Measurements from ENCODE around the gene JAKMIP1.

Gene JAKMIP1

DNA sequence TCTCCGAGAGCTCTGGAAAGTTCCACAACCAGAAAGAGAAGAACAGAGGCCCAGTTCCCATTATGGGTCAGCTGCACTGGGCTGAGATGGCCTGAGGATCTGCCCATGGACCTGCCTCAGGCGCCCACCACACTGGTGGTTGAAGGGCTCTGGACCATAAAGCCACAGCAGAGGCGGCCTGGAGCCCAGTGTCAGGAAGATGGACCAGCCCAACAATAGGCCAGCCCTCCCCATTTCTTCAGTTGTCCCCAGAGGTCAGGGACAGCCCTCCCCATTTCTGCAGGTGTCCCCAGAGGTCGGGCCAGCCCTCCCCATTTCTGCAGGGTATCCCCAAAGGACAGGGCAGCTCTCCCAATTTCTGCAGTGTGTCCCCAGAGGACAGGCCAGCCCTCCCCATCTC is 144.9 kb downstream of the JAKMIP1 start:
- no peak for DNase-seq

DNA sequence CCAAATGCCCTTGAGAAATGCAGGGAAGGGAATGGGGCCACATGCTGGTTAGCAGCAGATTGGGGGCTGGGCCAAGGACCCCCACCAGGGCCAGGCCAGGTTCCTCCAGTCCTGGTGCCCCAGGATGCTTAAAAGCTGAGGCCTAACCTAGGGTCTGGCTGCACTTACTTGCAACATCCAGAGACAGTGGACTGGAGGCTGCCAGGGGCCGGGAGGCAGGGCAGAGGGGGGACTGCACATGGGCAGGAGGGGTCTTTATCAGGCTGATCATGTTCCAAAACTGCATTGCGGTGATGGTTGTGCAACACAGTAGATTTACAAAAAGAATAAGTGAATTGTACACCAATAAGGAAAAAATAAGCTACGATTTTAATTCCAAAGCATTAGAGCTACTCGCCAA is 145.3 kb downstream of the JAKMIP1 start:
- no peak for DNase-seq

DNA sequence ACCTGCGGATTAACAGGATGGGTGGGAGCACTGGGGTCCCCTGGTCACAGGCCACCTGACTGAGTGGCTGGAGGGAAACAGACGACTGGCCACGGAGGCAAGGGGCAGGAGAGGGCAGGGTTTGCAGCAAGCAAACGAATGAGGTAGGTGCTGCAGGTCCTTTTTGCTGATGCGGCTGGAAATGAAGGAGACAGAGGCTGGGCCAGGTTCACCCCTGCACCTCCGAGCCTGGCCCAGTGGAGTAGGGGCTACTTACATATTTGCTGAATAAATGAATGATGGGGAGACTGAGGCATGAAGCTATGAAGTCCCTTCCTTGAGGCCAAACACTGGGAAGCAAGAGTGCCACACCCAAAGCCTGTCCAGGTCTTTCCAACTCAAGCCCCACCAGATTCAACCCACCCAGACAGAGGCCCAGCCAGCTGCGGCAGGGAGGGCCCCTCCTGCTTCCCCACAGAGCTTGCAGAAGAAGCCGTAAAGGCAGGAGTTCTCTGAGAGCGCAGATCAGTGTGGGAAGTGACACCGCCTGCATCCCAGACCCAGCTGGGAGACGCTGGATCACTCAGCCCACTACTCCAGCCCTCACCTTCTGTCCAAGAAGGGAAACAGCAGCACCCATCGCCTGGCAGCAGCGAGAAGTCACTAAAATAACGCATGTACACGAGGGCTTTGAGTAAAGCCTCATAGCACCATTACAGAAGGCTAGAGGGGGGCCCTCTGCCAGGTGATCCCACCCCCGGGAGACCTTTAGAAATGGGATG is 146.0 kb downstream of the JAKMIP1 start:
- DNase-seq, result no peak

DNA sequence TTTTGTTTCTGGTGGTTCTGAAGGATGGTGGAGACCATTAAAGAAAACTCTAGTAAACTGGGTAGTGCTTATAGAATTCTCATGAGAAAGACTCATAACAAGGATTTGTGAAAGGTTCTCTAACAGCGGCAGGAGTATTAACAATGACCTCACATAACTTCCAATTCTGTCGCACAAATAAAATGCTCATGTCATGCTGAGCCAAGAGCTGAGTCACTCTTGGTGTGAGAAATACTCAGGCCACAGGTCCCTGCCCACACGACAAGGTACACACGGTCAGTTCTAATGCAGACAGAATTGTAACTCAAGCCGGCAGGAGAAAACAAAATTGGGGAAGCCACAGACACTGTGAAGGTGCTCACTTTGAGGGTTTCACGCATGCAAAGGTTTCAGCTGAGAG is 147.7 kb downstream of the JAKMIP1 start:
- DNase-seq, result no peak

DNA sequence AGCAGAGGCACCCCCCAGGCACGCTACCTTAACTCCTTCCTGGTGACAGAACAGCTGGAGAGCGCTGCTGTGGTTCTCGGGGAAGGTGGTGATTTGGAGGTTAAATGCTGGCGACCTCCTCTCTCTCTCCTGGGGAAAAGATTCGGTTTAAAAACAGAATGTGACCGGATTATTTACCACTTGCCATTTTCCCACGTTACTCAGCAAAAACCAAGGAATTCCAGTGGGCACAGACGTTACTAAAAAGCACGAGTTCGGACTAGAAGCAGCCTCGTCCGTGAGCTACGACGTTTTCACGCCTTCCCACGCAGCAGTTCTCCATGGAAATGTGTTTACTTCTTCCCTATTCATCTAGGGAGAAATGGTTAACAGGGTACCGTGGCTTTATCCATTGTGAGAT is 149.8 kb downstream of the JAKMIP1 start:
- no peak for DNase-seq

DNA sequence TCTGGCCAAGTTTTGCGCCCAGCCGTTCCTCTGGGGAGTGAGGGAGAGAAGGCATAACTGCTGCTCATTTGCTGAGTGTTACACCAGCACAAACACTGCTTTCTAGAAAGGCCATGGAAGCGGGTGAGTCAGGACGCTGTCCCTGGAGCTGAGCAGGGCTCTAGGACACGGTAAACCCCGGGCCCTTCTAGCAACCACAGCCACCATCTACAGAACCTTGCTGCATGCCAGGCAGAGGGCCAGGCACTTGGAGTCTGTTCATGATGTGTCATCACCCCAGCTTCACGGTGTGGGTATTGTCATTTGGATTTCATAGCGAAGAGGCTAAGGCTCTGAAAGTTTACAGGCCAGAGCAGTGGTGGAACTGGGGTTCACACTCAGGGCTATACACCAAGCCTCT is 150.4 kb downstream of the JAKMIP1 start:
- DNase-seq, result no peak

DNA sequence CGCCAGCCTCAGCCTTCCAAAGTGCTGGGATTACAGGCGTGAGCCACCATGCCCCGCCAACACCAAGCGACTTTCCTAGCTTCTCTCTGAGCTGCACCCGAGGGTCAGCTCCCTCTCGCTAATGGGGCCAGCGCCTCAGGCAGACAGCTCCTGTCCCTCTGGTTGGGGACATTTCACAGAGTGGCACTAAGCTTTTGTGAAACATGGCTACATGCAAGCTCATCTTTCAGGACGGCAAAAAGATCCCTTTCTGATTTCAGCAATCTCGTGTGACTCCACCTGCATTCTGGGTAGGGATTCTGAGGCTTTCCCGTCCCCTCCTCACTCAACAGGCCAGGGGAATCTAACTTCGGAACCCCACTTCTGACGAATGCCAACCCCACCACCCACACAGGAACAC is 151.1 kb downstream of the JAKMIP1 start:
- no peak for DNase-seq

DNA sequence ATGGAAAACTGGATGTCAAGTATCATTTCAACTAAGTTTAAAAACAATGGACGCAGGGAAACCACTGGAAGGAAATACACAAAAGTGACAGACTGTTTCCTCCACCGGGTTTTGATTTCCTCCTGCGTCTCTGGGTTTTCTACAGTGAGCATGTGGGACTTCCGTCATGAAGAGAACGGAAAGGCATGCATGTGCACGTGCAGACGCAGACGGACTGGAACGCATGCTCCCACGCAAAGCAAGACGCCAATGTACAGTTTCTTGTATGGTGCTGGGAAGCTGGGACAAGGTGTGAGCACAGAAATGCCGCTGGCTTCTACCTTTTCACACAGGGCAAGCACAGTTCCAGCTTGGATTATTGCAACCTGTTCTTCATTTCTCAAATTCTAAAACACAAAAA is 151.8 kb downstream of the JAKMIP1 start:
- no peak for DNase-seq

DNA sequence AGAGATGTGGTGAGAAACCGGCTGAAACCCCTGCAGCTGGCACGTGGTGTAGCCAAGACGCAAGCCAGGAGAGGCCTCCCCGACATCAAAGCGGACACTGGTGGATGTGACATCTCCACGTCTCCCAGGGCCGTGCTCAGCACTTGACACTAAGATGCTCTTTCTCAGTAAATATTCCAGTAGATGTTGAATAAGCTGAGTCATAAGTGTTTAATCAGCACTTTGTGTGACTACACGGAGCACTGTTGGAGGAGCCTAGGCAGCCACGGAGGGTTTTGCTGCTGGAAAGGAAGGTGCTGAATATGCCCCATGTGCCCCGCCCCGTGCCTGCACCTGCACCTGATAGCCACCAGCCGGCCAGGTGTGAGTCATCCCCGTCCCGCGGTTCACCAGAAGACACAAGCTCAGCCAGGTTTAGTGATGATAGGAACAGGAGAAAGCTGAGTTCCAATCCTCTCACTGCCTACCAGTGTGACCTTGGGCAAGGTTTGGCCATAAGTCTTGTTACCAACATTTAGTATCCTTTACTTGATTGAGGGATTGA is 153.1 kb downstream of the JAKMIP1 start:
- no peak for DNase-seq

DNA sequence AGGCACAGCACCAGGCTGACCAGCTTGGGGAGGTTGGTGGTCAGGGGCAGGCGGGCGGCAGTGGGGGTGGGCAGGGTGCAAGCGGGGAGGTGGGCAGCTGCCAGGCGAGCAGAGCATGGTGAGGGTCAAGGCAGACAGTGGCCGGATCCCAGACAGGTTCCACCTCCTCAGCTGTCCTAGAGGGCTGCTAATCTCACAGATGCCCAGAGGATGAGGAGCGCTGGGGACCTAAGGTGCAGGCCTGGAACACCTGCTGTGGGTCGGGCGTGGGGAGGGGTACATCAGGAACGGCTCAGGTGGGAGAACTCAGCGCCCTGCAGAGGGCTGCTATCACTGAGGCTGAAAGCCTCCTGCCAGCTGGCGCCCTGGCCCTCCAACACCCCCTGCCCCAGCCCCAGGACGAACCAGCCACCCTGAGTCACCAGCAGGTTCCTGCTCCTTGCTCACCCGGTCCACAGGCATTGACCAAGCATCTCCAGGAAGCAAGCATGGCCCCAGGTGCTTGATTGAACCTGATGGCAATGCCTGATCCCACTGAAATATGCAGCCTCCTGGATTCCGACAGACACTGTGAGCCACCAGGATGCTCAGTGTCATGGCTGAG is 153.7 kb downstream of the JAKMIP1 start:
- DNase-seq, result no peak

DNA sequence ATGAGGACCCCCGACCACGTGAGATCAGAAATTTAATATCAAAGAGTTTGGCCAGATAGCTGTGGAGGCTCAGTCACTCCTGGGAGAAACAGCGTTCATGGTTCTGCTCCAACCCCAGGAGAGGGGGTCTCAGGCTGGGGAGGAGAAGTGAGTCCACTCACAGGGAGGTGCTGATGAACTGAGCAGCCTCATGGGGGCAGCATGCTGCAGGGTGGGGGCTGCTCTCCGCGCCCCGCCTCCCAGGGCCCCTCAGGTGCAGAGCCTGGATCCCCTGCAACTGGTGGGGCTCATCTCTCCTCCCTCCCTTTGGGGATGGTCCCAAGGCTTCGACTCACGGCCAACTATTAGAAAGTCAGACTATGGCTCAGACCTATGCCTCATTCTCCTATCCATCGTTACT is 155.5 kb downstream of the JAKMIP1 start:
- DNase-seq, result no peak

DNA sequence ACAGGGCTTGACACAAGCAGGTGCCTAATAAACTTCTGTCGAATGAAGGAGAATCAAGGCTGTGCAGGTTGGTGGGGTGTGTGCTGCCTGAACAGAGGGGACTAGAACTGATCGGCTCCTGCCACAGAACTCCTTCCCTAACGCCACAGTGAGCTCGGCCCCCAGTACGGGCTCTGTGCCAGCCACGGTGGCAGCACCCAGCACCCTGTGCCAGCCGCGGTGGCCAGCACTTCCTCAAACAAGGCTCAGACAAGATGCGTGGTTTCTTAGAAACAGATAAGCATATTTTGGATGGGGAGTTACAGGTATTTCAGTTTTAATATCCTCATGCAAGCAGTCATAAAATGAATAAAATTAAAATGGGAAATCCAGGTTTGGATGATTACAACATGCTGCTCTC is 156.1 kb downstream of the JAKMIP1 start:
- DNase-seq, result no peak

DNA sequence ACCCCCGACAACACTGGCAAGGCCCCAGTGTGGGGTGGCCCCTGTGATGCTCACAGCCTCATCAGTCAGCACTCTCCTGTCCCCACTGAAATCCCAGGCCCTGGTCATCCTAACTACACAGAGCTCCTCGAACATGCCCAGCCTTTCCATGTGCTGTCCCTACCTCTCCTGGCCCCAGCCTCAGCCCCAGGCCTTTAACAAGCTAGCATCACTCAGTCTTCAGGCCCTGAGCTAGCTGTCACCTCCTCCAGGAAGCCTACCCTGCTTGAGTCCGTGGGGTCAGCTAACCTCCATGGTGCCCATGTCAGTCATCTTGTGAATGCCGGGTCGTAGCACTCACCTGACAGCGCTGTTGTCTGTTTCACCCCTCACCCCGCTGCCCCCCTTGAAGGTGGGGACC is 156.5 kb downstream of the JAKMIP1 start:
- DNase-seq, result no peak

DNA sequence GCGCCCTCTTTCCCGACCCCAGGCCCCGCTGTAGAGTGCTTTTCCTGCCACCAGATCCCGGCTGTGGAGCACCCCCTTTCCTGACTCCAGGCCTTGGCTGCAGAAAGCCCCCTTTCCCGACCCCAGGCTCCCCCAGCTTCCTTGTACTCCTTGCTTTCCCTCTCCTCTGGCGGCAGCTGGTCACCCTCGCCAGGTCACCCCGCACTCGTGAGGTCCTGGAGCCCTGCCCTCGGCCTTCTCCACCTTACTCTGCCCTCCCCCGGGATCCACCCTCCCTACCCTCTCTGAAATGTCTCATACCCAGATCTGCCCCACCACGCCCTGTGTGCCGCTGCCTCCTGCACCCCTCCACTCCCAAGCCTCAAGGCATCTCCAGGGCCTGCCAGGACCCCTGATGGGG is 157.2 kb downstream of the JAKMIP1 start:
- no peak for DNase-seq

DNA sequence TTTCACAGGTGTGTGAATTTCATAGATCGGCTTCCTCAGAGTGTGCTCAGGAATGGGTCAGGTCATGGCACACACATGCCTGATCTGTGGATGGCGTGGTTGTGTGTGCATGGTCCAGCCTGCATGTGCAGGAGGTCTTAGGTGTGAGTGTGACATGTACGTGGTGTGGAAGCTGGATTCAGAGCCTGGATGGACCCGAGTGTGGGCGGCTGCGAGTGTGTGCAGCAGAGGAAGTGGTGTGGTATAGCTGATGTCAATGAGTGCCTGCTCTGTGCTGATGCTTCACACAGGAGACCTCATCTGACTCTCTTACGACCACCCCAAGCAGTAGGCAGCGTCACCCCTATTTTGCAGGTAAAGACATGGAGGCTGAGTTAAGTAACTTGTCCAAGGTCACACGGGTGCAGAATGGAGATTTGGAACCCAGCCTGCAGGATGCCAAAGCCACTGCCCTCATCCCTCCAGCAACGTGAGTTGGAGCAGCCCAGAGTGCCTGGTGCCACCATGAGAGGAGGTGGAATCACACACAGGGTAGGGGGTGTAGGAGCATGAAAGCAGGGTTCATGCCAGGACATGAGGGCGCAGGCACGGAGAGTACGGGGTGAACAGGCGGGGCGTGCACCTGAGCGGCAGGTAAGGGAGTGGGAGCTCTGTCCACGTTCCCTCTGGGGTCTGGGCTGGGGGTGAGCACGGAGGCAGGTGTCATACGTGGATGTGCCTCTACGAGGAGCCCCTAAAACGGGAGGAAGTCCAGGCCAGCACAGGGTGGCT is 157.9 kb downstream of the JAKMIP1 start:
- no peak for DNase-seq

DNA sequence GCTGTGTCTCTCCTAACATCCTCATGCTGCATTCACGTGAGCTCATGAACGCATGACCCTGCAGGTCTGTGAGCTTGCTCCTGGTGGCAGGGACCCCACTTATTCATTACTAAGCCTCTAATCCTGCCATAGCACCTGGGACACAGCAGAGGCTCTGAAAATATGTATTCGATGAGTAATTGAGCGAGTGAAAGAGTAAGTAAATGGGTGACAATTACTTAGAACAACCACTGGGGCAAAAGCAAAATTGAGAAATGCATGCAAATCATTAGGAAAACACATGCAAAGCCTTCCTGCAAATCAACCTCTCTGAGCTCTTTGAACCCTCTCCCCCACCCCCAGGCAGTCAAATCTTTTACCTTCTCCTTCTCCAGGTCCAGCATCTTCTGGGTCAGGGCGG is 158.5 kb downstream of the JAKMIP1 start:
- no peak for DNase-seq

DNA sequence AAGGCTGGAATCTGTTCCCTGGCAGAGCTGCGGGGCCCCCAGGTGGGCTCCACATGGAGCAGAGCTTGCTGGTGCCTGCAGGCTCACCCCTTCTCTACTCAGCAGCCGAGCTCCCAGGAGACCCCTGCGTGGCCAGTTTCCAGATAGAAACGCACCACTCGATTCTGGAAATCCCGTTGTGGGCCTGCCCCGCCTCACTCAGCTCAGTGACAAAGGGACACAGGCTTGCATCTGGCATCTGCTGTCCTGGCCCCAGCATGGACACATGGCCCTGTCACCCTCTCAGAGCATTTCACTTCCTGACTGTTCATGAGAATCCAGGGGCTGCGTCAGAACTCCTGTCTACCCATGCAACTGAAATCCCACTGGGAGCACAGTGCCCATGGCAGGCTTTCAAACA is 161.6 kb downstream of the JAKMIP1 start:
- DNase-seq, result no peak

DNA sequence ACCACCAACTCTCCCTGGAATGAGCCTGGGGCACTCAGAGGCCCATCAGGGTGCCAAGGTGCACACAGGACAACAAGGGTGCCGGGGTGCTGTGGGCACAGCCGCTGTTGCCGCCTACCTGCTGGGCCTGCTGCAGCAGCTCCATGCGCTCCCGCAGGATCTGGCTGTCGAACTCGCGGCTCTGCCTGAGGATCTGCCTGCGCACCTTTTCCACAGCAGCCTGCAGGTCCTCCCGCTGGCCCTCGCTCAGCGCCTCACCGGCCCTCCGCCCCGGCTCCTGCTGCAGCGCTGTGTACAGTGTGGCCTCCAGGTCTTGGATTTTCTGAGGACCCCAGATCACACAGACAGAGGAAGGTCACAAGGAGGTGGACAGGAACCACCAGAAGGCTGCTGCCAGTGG is 164.6 kb downstream of the JAKMIP1 start:
- no peak for DNase-seq

DNA sequence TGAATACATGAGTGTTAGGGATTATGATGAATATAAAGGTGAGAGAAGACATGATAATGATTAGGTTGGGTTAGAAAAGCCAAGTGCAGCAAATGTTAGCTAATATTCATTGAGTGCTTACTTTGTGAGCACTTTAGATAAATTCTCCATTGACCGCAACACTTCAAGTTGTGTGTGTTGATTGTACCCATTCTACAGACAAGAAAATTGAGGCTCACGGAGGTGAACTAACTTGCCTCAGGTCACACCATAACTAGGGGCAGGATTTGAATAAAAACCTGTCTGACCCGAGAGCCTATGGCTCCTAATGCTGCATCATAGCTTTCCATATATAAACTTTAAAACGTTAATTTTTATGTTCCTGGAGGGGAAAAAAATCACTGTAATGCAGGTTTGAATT is 167.0 kb downstream of the JAKMIP1 start:
- no peak for DNase-seq

DNA sequence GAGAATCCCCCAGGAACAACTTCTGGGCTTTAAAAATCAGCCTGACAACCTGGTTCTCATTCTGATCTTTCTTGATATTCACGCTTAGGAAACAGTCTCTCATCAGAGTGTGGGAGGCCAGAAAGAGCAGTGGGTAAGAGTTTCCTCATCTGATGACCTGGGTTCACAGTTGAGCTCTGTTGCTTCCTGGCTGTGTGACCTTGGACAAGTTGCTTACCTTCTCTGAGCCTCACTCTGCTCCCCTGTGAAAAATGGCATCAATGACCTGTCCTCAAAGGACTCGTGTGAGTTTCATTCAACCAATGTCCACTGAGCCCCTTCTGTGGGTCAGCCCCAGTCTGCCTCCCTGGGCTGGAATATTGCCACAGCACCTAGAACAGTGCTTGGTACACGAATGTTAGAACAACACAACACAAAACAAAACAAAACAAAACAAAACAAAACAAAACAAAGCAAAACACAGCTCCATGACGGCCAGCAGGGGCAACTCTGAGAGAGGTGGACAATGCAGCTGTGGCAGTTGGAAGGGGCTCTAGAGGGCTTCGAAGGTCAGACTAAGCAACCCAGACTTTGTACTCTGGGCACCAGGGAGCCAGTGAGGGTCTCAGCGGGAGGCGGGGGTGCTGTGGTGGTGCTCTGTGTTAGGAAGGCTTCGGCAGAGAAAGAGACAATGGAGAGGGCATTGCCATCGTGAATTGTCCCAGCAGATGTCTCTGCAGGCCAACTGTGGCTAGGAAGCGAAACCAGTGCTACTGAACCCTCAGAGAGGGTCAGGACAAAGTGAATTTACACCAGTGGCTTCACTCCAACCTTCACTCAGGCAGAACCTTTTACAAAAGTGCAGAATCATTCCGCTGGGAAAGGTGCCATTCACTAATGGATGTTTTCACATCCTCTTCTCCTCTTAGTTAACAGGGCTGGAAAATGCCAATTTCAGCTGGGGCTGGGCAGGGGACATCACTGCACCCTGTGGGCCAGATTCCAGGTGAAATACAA is 167.8 kb downstream of the JAKMIP1 start:
- no peak for DNase-seq

DNA sequence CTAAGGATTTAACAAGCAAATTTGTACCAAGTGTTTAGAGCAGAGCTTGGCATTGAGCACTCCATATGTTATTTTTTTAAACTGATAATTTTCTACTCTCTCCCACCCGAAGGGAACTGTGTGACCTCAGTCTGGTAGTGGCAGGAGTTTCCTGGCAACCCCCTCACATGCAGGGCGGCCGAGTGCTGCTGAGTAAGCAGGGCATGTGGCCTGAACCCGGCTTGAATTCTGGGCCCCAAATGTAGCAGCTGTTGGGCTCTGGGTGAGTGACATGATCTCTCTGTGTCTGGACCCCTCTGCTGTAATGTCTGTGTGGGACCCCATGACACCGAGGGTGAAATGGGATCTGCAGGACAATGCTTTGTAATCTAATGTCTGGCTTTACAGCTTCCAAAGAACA is 168.5 kb downstream of the JAKMIP1 start:
- no peak for DNase-seq

DNA sequence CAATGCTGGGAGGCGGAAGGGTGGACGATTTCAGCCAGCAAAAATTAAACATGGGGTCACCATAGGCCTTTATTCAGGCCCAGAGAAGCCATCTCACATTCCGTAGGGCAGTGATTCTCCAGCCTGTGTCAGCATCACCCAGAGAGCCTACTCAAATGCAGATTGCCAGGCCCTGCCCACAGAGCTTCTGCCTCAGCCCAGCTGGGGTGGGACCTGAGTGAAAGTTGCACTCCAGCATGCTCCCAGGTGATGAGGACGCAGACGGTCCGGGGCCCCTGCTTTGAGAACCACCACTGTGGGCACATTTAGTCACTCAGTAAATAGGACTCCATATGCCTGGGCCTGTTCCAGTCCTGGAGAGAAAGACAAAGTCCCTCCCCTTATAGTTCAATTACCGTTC is 169.7 kb downstream of the JAKMIP1 start:
- no peak for DNase-seq

DNA sequence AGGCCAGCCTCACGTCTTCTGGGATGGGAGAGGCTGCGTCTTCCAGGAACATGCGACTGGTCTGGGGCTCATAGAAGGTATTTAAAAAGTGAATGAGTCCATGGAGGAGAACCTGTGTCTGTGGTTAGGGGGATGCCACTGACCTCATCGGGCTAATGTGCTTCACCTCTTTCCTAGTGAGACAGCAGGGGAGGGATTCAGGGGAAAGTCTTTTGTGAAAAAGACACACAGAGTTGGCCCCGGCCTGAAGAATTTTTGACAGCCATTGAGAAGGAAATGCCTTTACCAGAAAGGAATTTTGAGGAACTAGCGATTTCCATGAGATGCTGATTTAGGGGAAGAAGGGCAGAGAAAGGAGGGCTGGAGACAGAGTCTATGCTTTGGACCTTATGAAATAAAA is 171.1 kb downstream of the JAKMIP1 start:
- no peak for DNase-seq
